GM12891 (cell line): ENCODE results near the gene OSBPL6.

Source experiments
- DNase-seq: peaks from one replicate; pipeline ENCODE4 v3.0.0; 2011; ENCODE audit warnings: low spot score; ENCODE audit not compliant: insufficient read length
- FAIRE-seq: peaks from 2 replicates; lab custom pipeline; 2011; peaks lifted over from hg19 to GRCh38; lab: Jason Lieb, UNC
- PAX5 ChIP-seq: IDR thresholded peaks from 2 replicates; pipeline ENCODE4 v1.6.1; 2011; ENCODE audit warnings: low read length, moderate library complexity, mild to moderate bottlenecking; ENCODE audit not compliant: insufficient read depth, severe bottlenecking
- POLR2A ChIP-seq: IDR thresholded peaks from 2 replicates; pipeline ENCODE4 v1.6.1; 2011; ENCODE audit warnings: low read depth, low read length, control low read depth
- POLR2AphosphoS5 ChIP-seq: IDR thresholded peaks from 2 replicates; pipeline ENCODE4 v1.6.1; 2011; ENCODE audit warnings: low read depth, low read length, control low read depth
- POU2F2 ChIP-seq: IDR thresholded peaks from 2 replicates; pipeline ENCODE4 v1.6.1; 2011; ENCODE audit warnings: low read depth, mild to moderate bottlenecking, control low read depth, low read length, moderate library complexity
- SPI1 ChIP-seq: IDR thresholded peaks from 2 replicates; pipeline ENCODE4 v1.6.1; 2011; ENCODE audit warnings: low read depth, low read length, control low read depth
- TAF1 ChIP-seq: IDR thresholded peaks from 2 replicates; pipeline ENCODE4 v1.6.1; 2011; ENCODE audit warnings: low read depth, low read length, control low read depth

The OSBPL6 gene

DNA sequence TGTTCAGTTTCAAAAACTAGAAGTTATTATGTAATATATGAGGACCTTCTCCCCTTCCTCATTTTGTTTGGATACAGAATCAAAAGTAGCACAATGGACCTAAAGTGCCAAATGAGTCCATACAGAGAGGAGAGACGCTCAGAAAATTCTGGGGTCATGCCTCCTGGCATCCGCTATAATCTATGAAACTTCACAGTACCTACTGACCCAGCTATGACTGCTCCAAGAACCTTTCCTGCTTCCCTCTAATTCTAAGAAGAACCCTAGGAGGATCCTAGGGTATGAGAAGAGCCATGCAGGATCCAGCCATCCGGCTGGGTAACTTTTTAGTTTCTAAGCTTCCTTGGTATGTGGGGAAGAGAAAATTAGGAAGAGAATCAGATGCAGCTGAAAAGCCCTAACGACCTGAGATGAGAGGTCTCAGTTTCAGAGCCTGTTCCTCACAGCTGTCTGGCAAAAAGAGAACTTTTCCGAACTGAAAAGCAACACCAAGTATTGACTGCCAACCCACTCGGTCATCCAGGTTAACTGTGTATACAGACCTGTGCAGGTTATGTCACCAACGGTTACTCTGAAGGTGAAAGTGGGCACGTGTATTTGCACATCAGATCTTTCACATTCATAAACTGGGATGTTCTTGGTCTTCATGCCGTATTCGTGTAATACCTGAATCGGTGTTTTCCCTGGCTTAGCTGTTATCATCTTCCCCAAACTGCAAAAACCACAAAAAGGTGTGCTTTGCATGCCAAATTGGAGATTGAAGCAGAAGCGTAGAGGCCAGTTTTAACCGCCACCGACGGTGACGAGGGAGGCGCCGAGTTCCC lies 255.6 kb downstream of the OSBPL6 start:
- no peak for FAIRE-seq
- TF ChIP-seq TAF1: no peak
- peak; percentile 42; the same call in 1 of the 2 replicates for TF ChIP-seq POU2F2
- TF ChIP-seq PAX5: no peak
- TF ChIP-seq POLR2AphosphoS5: peak; percentile 80
- peak; percentile 22; the same call in 1 of the 2 replicates for TF ChIP-seq SPI1
- no peak for TF ChIP-seq POLR2A
- no peak for DNase-seq

GRCh38 chr2:178450524-178450773 lies 256.1 kb downstream of the OSBPL6 start:
- TF ChIP-seq POLR2AphosphoS5: 0 out of 2 replicates have a peak, but pooled peaks have one; percentile 11
- no peak for TF ChIP-seq POU2F2
- no peak for TF ChIP-seq POLR2A
- TF ChIP-seq SPI1: no peak
- TF ChIP-seq TAF1: no peak
- TF ChIP-seq PAX5: no peak
- DNase-seq (peak; percentile 41), FAIRE-seq (no peak)

DNA sequence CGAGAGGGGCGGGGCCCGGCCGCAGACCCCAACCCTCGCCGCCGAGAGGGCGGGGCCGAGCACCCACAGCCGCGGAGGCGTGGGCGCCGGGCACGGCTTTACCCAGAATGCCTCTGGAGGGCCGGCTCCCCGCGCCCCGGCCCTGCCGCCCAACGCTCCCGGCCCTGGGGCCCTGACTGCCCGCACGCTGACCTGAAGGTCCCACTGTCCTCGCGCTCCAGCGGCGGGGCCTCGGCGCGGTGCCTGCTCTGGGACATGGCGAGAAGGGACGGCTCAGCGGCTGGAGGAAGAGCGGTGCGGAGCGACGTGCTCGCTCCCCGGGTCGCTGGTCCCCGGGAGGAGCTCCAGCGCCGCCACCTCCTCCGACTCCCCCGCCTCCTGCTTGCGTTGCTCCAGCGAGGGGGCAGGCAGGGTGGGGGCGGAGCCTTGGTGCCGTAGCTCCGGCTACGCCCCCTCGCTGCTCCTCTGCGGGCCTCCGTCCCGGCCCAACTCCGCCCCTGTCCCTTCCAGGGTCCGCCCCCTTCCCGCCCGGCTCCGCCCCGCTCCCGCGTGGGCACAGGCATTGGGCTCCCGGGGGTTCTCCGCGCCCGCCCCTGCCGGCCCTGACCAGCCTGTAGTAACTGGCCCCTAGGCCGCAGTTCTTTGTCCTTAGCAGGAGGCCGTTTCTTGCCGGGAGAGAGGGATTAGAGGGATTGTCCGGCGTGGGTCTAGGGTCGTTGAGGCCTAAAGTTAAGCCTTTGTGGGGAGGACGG lies 256.6 kb downstream of the OSBPL6 start, which contains the start of the genes PJVK and PRKRA:
TSS of gene PJVK (plus strand) at position 605 of the 752 bp plus-strand sequence. CDS start 2,032 bp downstream, outside the sequence.
TSS of gene PRKRA (minus strand) at position 402 of the 752 bp plus-strand sequence. CDS start at position 257, 145 bp downstream.
- peak; percentile 99 for FAIRE-seq
- TF ChIP-seq POLR2AphosphoS5 (peak; percentile 71), POU2F2 (peak; percentile 68), TAF1 (peak; percentile 63), PAX5 (no peak), SPI1 (no peak), POLR2A (peak; percentile 76)
- peak; percentile 81 for DNase-seq

GRCh38 chr2:178452334-178452733 lies 258.0 kb downstream of the OSBPL6 start:
- TF ChIP-seq POLR2AphosphoS5 (no peak), TAF1 (no peak), SPI1 (no peak), POLR2A (no peak), POU2F2 (no peak), PAX5 (no peak)
- FAIRE-seq: no peak
- DNase-seq: no peak
